Breast epithelium (tissue), 4 donors: ENCODE measurements around the gene PFKL. TPM values are rescaled to one million over a fixed set of nuclear protein-coding genes. Genes with fewer than 3 reads are reported as not detected.
A peak's percentile ranks its signal among the peaks of the same experiment; 100 is the strongest.
"Not testable (repeated sequence)": the region's sequence is repeated elsewhere in the genome, so short reads cannot be mapped to it uniquely, and the experiment has no call there.

Source experiments
- DNase-seq, 2 donors: peaks; one replicate each; pipeline ENCODE4 v3.0.0-alpha.2; 2019; ENCODE audit warnings: low spot score in 2 of 2
- H3K27ac ChIP-seq, 2 donors: fragments of 200-600 bp; sonication (generic) in 1 of 2; one replicate each; pipeline ENCODE4 v1.5.1; 2016 to 2019; ENCODE audit warnings: mild to moderate bottlenecking in 1 of 2
- H3K27me3 ChIP-seq, 2 donors: fragments of 200-600 bp; sonication (generic) in 1 of 2; one replicate each; pipeline versions ENCODE4 v1.5.1 to v1.6.0; 2017 to 2019; ENCODE audit warnings: control low read depth in 1 of 2, mild to moderate bottlenecking in 1 of 2
- H3K36me3 ChIP-seq: fragments of 200-600 bp; one replicate; pipeline ENCODE4 v1.5.1; 2019
- H3K4me1 ChIP-seq, 2 donors: fragments of 200-600 bp; sonication (generic); one replicate each; pipeline ENCODE4 v1.5.1; 2016 to 2019; ENCODE audit warnings: control low read depth in 1 of 2
- H3K4me3 ChIP-seq, 3 donors: fragments of 200-600 bp; sonication (generic); 1 replicate in 2 of 3; 2 replicates in 1 of 3; pipeline ENCODE4 v1.5.1; 2016 to 2019; ENCODE audit warnings: mild to moderate bottlenecking in 3 of 3, moderate library complexity in 2 of 3
- H3K9me3 ChIP-seq, 2 donors: fragments of 200-600 bp; sonication (generic) in 1 of 2; one replicate each; pipeline ENCODE4 v1.5.1; 2016 to 2019; ENCODE audit warnings: control low read depth in 1 of 2
- POLR2A ChIP-seq: fragments of 450-650 bp; IDR thresholded peaks from one replicate; pipeline ENCODE4 v1.6.1; 2016; ENCODE audit warnings: antibody characterized with exemption, mild to moderate bottlenecking, moderate library complexity
- POLR2AphosphoS5 ChIP-seq, 3 donors: sonication (generic); formaldehyde crosslinking; IDR thresholded peaks; one replicate each; pipeline ENCODE4 v1.6.1; 2017; ENCODE audit warnings: antibody characterized with exemption in 3 of 3
- intact Hi-C: fragments of 100-400 bp; cut with DNase I; formaldehyde crosslinking; loops from one replicate; pipeline ENCODE4 v1.15.1; 2023; ENCODE audit warnings: low total_unique reads
- total RNA-seq, 3 donors: library from RNA; depleted of rRNA; stranded (reverse); fragments of >200 nt; gene quantifications; one replicate each; pipeline ENCODE4 v1.1.0, GENCODE V29; 2016
- TF ChIP-seq, protein P1 (sequence below), 3 donors: fragments of 450-650 bp; IDR thresholded peaks; one replicate each; pipeline ENCODE4 v1.5.1; 2016 to 2017; ENCODE audit warnings: antibody characterized with exemption in 3 of 3, mild to moderate bottlenecking in 3 of 3, moderate library complexity in 3 of 3

The PFKL gene
- total RNA-seq, 3 donors from 2014 or later, result 80.9 to 101 (median 97.9) TPM

DNA sequence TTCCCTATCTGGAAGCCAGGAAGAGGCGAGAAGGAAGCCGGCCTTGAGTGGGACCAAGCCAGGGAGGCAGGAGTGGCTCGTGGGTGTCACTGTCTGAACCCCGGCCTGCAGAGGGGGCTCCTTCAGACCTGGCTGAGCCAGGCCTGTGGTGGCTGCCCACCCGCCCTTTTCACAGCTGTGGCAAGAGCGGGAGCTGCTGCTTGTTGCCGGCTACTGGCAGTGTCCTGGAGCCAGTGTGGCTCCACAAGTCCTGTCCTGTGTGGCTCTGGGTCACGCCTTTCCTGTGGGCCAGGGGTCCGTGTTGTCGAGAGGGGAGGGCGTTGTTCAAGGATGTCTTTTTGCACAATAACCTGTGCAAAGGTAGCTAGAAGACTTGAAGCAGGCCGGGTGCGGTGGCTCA lies 1.3 kb downstream of the PFKL start:
- peak overlapping the region; percentile 82 to 95 (median 93) for H3K4me3 ChIP-seq
- no peaks in the 10 kb centered on the region for H3K27me3 ChIP-seq
- peak overlapping the region; percentile 87 to 98 for H3K27ac ChIP-seq
- no peak for TF ChIP-seq POLR2AphosphoS5 (IDR thresholded peaks at IDR 0.05)
- TF ChIP-seq POLR2A, result no peak
- TF ChIP-seq, protein P1, sequence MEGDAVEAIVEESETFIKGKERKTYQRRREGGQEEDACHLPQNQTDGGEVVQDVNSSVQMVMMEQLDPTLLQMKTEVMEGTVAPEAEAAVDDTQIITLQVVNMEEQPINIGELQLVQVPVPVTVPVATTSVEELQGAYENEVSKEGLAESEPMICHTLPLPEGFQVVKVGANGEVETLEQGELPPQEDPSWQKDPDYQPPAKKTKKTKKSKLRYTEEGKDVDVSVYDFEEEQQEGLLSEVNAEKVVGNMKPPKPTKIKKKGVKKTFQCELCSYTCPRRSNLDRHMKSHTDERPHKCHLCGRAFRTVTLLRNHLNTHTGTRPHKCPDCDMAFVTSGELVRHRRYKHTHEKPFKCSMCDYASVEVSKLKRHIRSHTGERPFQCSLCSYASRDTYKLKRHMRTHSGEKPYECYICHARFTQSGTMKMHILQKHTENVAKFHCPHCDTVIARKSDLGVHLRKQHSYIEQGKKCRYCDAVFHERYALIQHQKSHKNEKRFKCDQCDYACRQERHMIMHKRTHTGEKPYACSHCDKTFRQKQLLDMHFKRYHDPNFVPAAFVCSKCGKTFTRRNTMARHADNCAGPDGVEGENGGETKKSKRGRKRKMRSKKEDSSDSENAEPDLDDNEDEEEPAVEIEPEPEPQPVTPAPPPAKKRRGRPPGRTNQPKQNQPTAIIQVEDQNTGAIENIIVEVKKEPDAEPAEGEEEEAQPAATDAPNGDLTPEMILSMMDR (IDR thresholded peaks at IDR 0.05), result no peak
- H3K9me3 ChIP-seq, result no peaks in the 10 kb centered on the region
- H3K4me1 ChIP-seq, result peaks cover 0 to 28% of the 10 kb centered on the region in 2 donors
- no peaks in the 10 kb centered on the region for H3K36me3 ChIP-seq
- DNase-seq, result no peak
- intact Hi-C loops, result no loop called here

DNA sequence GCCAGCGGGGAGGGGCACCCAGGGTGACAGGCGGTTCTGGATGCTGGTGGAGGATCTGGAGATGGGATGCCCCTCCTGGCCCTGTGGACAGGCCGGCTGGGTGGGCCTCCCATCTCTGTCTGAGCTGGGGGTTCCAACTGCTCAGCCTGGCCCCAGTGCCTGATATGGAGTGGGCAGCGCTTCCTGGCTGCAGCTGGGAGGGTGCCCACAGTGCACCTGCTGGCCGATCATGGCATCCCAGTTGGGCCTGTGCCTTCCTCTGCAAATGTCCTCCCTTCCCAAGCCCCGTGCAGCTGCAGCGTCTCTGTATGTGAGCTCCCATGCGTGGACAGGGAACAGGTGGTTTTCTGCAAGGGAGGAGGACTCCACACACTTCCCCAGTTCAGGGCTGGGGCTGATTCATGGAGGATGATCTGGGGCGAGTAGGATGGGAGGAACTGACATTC lies 2.1 kb downstream of the PFKL start:
- Histone ChIP-seq H3K4me3 (no peak overlapping the region), H3K27ac (peak overlapping the region in 1 of 2 donors; percentile 87), H3K27me3 (no peaks in the 10 kb centered on the region), H3K36me3 (no peaks in the 10 kb centered on the region), H3K4me1 (peaks cover 3 to 34% of the 10 kb centered on the region in 2 donors), H3K9me3 (no peaks in the 10 kb centered on the region)
- DNase-seq, result no peak
- TF ChIP-seq POLR2AphosphoS5 (IDR thresholded peaks at IDR 0.05), result no peak
- no peak for TF ChIP-seq POLR2A
- TF ChIP-seq, protein P1 (IDR thresholded peaks at IDR 0.05), result no peak
- intact Hi-C loops, result no loop called here

- intact Hi-C loops, DNase-seq: not testable (repeated sequence)
Observed at GRCh38 chr21:44302573-44303401, 2.9 kb downstream of the PFKL start.

DNA sequence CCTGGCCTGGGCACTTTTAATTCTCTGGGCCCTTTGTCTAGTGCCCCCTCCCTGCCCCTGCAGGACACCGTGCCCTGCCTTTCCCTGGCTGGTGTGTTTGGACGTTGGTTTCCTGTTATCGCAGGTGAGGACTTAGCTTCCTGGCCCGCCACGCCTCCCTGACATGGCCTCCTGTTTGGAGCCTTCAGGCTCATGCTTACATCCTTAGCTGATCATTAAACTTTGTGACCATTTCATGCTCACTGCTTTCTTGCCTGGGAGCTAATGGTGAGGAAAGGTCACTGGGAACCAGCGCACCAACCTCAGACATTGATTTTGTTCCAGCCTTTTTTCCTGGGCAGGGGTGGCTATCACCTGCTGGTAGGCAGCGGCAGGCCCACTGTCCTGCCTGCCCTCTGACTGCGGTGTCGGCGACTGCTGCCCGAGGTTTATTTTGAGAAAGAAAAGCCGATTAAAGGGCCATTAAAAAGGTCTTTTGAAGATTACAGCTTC lies 3.7 kb downstream of the PFKL start:
- Histone ChIP-seq H3K4me1 (peaks cover 3 to 33% of the 10 kb centered on the region in 2 donors), H3K4me3 (no peak overlapping the region), H3K27me3 (no peaks in the 10 kb centered on the region), H3K36me3 (no peaks in the 10 kb centered on the region), H3K27ac (peak overlapping the region; percentile 61 to 70), H3K9me3 (no peaks in the 10 kb centered on the region)
- intact Hi-C loops, result no loop called here
- TF ChIP-seq POLR2A, result no peak
- TF ChIP-seq, protein P1 (IDR thresholded peaks at IDR 0.05), result no peak
- TF ChIP-seq POLR2AphosphoS5 (IDR thresholded peaks at IDR 0.05), result no peak
- DNase-seq, result no peak

More at GRCh38 chr21:44302573-44303401, 2.9 kb downstream of the PFKL start:
- H3K9me3 ChIP-seq, H3K27me3 ChIP-seq, H3K36me3 ChIP-seq, H3K4me3 ChIP-seq: not testable (repeated sequence)
- TF ChIP-seq, protein P1 (IDR thresholded peaks at IDR 0.05), result peak in 1 of 3 donors; percentile 7
- H3K4me1 ChIP-seq, result peaks cover 3 to 32% of the 10 kb centered on the region in 2 donors
- peak overlapping the region in 1 of 2 donors; percentile 9 for H3K27ac ChIP-seq

GRCh38 chr21:44304011-44304616 lies 4.3 kb downstream of the PFKL start:
- no peak overlapping the region for H3K4me3 ChIP-seq
- intact Hi-C loops, result no loop called here
- TF ChIP-seq, protein P1 (IDR thresholded peaks at IDR 0.05), result no peak
- no peak for TF ChIP-seq POLR2A
- TF ChIP-seq POLR2AphosphoS5 (IDR thresholded peaks at IDR 0.05), result no peak
- no peaks in the 10 kb centered on the region for H3K27me3 ChIP-seq
- H3K27ac ChIP-seq, result peak overlapping the region; percentile 61 to 70
- H3K36me3 ChIP-seq, result no peaks in the 10 kb centered on the region
- H3K9me3 ChIP-seq, result no peaks in the 10 kb centered on the region
- DNase-seq, result no peak
- peaks cover 3 to 33% of the 10 kb centered on the region in 2 donors for H3K4me1 ChIP-seq
